ENCODE data around the gene IGFL4. TPM values are rescaled to one million over a fixed set of nuclear protein-coding genes. Genes with fewer than 3 reads are reported as not detected.

Gene IGFL4
- total RNA-seq, 2 donors from 2014 or later, result 0.33 to 0.60 TPM

- Mint-ChIP-seq H3K9me3 (peaks cover 44% of the 10 kb centered on the region), H3K36me3 (ENCODE audit: low read depth) (no peaks in the 10 kb centered on the region), H3K27ac (no peak overlapping the region), H3K4me1 (no peaks in the 10 kb centered on the region), H3K27me3 (ENCODE audit: insufficient read depth) (peaks cover 60% of the 10 kb centered on the region), H3K4me3 (no peak overlapping the region)
- H3K4me1 ChIP-seq (ENCODE audit: control insufficient read depth, insufficient read depth, low read length), result no peaks in the 10 kb centered on the region
- H3K4me3 ChIP-seq (ENCODE audit: low read length), result no peak overlapping the region
- no peak for TF ChIP-seq CTCF (conservative IDR thresholded peaks at IDR 0.05)
- WGBS, 2 experiments (ENCODE audit: insufficient coverage in 1 of 2, insufficient read length in 1 of 2), result 88 to 100% methylated on average over 2 to 3 of the region's 3 CpGs
- no peak for DNase-seq
- no peak overlapping the region for H3K9ac ChIP-seq (ENCODE audit: extremely low read depth, low read length, poor library complexity, severe bottlenecking)
- peaks cover 46% of the 10 kb centered on the region for H3K27me3 ChIP-seq (ENCODE audit: control insufficient read depth, insufficient read depth, low read length, poor library complexity, severe bottlenecking)
- H3K9me3 ChIP-seq (ENCODE audit: control insufficient read depth, low read length), result peaks cover 46% of the 10 kb centered on the region
- H3K27ac ChIP-seq (ENCODE audit: low read depth, low read length), result no peak overlapping the region
- no peaks in the 10 kb centered on the region for H3K36me3 ChIP-seq (ENCODE audit: control insufficient read depth, insufficient read depth, low read length)
Measured at GRCh38 chr19:46058778-46059177, 18.0 kb upstream of the IGFL4 start.

- 68 to 75% methylated on average over 3 to 4 of the region's 4 CpGs for WGBS, 2 experiments (ENCODE audit: insufficient coverage in 1 of 2, insufficient read length in 1 of 2)
- H3K27ac Mint-ChIP-seq, result no peak overlapping the region
- Histone ChIP-seq H3K4me3 (ENCODE audit: low read length) (no peak overlapping the region), H3K27ac (ENCODE audit: low read depth, low read length) (no peak overlapping the region), H3K9me3 (ENCODE audit: control insufficient read depth, low read length) (peaks cover 37% of the 10 kb centered on the region), H3K4me1 (ENCODE audit: control insufficient read depth, insufficient read depth, low read length) (no peaks in the 10 kb centered on the region), H3K27me3 (ENCODE audit: control insufficient read depth, insufficient read depth, low read length, poor library complexity, severe bottlenecking) (peaks cover 50% of the 10 kb centered on the region), H3K36me3 (ENCODE audit: control insufficient read depth, insufficient read depth, low read length) (no peaks in the 10 kb centered on the region), H3K9ac (ENCODE audit: extremely low read depth, low read length, poor library complexity, severe bottlenecking) (no peak overlapping the region)
- no peaks in the 10 kb centered on the region for H3K36me3 Mint-ChIP-seq (ENCODE audit: low read depth)
- no peaks in the 10 kb centered on the region for H3K4me1 Mint-ChIP-seq
- H3K27me3 Mint-ChIP-seq (ENCODE audit: insufficient read depth), result peaks cover 55% of the 10 kb centered on the region
- H3K9me3 Mint-ChIP-seq, result peaks cover 28% of the 10 kb centered on the region
- no peak for TF ChIP-seq CTCF (conservative IDR thresholded peaks at IDR 0.05)
- H3K4me3 Mint-ChIP-seq, result no peak overlapping the region
- DNase-seq, result no peak
Measured at GRCh38 chr19:46056536-46056935, 15.7 kb upstream of the IGFL4 start.

- Histone ChIP-seq H3K36me3 (ENCODE audit: control insufficient read depth, insufficient read depth, low read length) (no peaks in the 10 kb centered on the region), H3K4me1 (ENCODE audit: control insufficient read depth, insufficient read depth, low read length) (no peaks in the 10 kb centered on the region), H3K9ac (ENCODE audit: extremely low read depth, low read length, poor library complexity, severe bottlenecking) (no peak overlapping the region), H3K27ac (ENCODE audit: low read depth, low read length) (no peak overlapping the region), H3K4me3 (ENCODE audit: low read length) (no peak overlapping the region), H3K9me3 (ENCODE audit: control insufficient read depth, low read length) (peaks cover 7% of the 10 kb centered on the region), H3K27me3 (ENCODE audit: control insufficient read depth, insufficient read depth, low read length, poor library complexity, severe bottlenecking) (peaks cover 40% of the 10 kb centered on the region)
- TF ChIP-seq CTCF (conservative IDR thresholded peaks at IDR 0.05), result no peak
- no peak overlapping the region for H3K4me3 Mint-ChIP-seq
- H3K36me3 Mint-ChIP-seq (ENCODE audit: low read depth), result no peaks in the 10 kb centered on the region
- H3K9me3 Mint-ChIP-seq, result peaks cover 13% of the 10 kb centered on the region
- H3K27ac Mint-ChIP-seq, result no peak overlapping the region
- H3K4me1 Mint-ChIP-seq, result no peaks in the 10 kb centered on the region
- H3K27me3 Mint-ChIP-seq (ENCODE audit: insufficient read depth), result peaks cover 68% of the 10 kb centered on the region
- no peak for DNase-seq
- 73 to 80% methylated on average over 4 of the region's 4 CpGs for WGBS, 2 experiments (ENCODE audit: insufficient coverage in 1 of 2, insufficient read length in 1 of 2)
Measured at GRCh38 chr19:46052896-46053295, 12.1 kb upstream of the IGFL4 start.

Measured in endodermal cell (in vitro differentiated cells).